ENCODE measurements around the gene IGFBP4.

DNA sequence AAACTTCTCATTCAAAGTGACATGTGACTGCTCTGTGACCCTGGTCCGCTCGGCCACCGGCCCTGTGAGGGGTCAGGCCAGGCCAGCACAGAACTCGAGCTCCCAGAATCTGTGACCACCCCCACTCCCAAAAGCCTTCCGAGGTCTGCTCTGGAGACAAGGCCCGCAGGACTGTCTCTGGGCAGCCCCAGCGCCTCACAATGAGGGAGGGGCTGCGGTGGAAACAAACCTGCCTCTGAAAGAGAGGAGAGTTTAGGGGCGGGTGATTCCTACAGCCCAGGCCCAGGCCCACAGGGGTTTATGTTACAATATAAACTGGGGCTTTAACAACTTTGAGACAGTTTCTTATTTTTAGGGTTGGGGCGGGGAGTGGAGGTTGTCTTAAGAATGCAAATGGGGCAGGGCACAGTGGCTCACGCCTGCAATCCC lies 19.9 kb downstream of the IGFBP4 start:
- TF ChIP-seq POLR2A (IDR thresholded peaks at IDR 0.05) (no peak), POLR2AphosphoS5 (IDR thresholded peaks at IDR 0.05) (peak; percentile 34 to 75 (median 73))
- TF ChIP-seq, protein P1, sequence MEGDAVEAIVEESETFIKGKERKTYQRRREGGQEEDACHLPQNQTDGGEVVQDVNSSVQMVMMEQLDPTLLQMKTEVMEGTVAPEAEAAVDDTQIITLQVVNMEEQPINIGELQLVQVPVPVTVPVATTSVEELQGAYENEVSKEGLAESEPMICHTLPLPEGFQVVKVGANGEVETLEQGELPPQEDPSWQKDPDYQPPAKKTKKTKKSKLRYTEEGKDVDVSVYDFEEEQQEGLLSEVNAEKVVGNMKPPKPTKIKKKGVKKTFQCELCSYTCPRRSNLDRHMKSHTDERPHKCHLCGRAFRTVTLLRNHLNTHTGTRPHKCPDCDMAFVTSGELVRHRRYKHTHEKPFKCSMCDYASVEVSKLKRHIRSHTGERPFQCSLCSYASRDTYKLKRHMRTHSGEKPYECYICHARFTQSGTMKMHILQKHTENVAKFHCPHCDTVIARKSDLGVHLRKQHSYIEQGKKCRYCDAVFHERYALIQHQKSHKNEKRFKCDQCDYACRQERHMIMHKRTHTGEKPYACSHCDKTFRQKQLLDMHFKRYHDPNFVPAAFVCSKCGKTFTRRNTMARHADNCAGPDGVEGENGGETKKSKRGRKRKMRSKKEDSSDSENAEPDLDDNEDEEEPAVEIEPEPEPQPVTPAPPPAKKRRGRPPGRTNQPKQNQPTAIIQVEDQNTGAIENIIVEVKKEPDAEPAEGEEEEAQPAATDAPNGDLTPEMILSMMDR (IDR thresholded peaks at IDR 0.05 in 8 of 11, conservative IDR thresholded peaks at IDR 0.05 in 3 of 11) = no peak

Measured in spleen (tissue), 7 donors.